Thyroid gland (tissue), 4 donors: ENCODE results near the gene NKAIN4. TPM values are rescaled to one million over a fixed set of nuclear protein-coding genes. Genes with fewer than 3 reads are reported as not detected.
A peak's percentile ranks its signal among the peaks of the same experiment; 100 is the strongest.

ENCODE experiments used
- DNase-seq, 2 donors: peaks; one replicate each; pipeline ENCODE4 v3.0.0-alpha.2; 2019
- H3K27ac ChIP-seq, 3 donors: fragments of 200-600 bp; sonication (generic); 1 replicate in 2 of 3; 2 replicates in 1 of 3; pipeline ENCODE4 v1.5.1; 2016 to 2019; ENCODE audit warnings: mild to moderate bottlenecking in 1 of 3, moderate library complexity in 1 of 3
- H3K27me3 ChIP-seq: fragments of 200-600 bp; sonication (generic); one replicate; pipeline ENCODE4 v1.5.1; 2019
- H3K36me3 ChIP-seq, 2 donors: fragments of 200-600 bp; sonication (generic); one replicate each; pipeline ENCODE4 v1.5.1; 2016 to 2019
- H3K4me1 ChIP-seq, 2 donors: fragments of 200-600 bp; sonication (generic); one replicate each; pipeline ENCODE4 v1.5.1; 2017 to 2019
- H3K4me3 ChIP-seq, 3 donors: fragments of 200-600 bp; sonication (generic); replicated peaks in 1 of 3; 1 replicate in 2 of 3; 2 replicates in 1 of 3; pipeline ENCODE4 v1.5.1; 2016; ENCODE audit warnings: mild to moderate bottlenecking in 1 of 3
- H3K9me3 ChIP-seq: fragments of 200-600 bp; sonication (generic); one replicate; pipeline ENCODE4 v1.5.1; 2017
- CTCF ChIP-seq, 6 experiments: fragments of 200-600 bp in 3 of 6; fragments of 450-650 bp in 3 of 6; sonication (generic) in 3 of 6; IDR thresholded peaks; one replicate each; pipeline ENCODE4 v1.5.1; 2016 to 2019; ENCODE audit warnings: antibody characterized with exemption in 6 of 6, mild to moderate bottlenecking in 2 of 6, inconsistent platforms in 1 of 6, moderate library complexity in 1 of 6
- POLR2A ChIP-seq, 2 donors: fragments of 450-650 bp; IDR thresholded peaks; one replicate each; pipeline ENCODE4 v1.6.1; 2017; ENCODE audit warnings: antibody characterized with exemption in 2 of 2, mild to moderate bottlenecking in 2 of 2, moderate library complexity in 1 of 2
- whole genome bisulfite sequencing, 2 donors: methylation state at CpG; one replicate each; pipeline ENCODE4 v1.1.5; 2017; 5-methylcytosine and 5-hydroxymethylcytosine counted together
- intact Hi-C: fragments of 100-400 bp; cut with DNase I; formaldehyde crosslinking; loops from one replicate; pipeline ENCODE4 v1.15.1; 2023
- total RNA-seq, 4 donors: library from RNA; depleted of rRNA; stranded (reverse); fragments of >200 nt; gene quantifications; one replicate each; pipeline ENCODE4 v1.2.3, GENCODE V29; 2016

NKAIN4 gene
- total RNA-seq, 4 donors from 2014 or later = 0.45 to 5.5 (median 0.67) TPM; not detected in 1

- H3K4me3 ChIP-seq = no peak overlapping the region
- intact Hi-C loops = no loop called here
- no peaks in the 10 kb centered on the region for H3K27me3 ChIP-seq
- H3K36me3 ChIP-seq = no peaks in the 10 kb centered on the region
- no peak for DNase-seq
- 60 to 85% methylated on average over 2 to 8 of the region's 8 CpGs for WGBS, 2 donors
- H3K27ac ChIP-seq = no peak overlapping the region
- TF ChIP-seq CTCF (IDR thresholded peaks at IDR 0.05) = no peak
- TF ChIP-seq POLR2A (IDR thresholded peaks at IDR 0.05) = no peak
- no peaks in the 10 kb centered on the region for H3K9me3 ChIP-seq
- peaks cover 17 to 41% of the 10 kb centered on the region in 2 donors for H3K4me1 ChIP-seq
These were observed 34.8 kb downstream of the NKAIN4 start for GRCh38 chr20:63219447-63219821.

- Histone ChIP-seq H3K27me3 (no peaks in the 10 kb centered on the region), H3K4me1 (peaks cover 17 to 41% of the 10 kb centered on the region in 2 donors), H3K4me3 (no peak overlapping the region), H3K27ac (no peak overlapping the region), H3K9me3 (no peaks in the 10 kb centered on the region), H3K36me3 (peaks cover 0 to 2% of the 10 kb centered on the region in 2 donors)
- TF ChIP-seq POLR2A (IDR thresholded peaks at IDR 0.05) (no peak), CTCF (IDR thresholded peaks at IDR 0.05) (no peak)
- WGBS, 2 donors = 68 to 92% methylated on average over 3 to 10 of the region's 13 CpGs
- intact Hi-C loops = no loop called here
- DNase-seq = no peak
These were observed 35.4 kb downstream of the NKAIN4 start for GRCh38 chr20:63218701-63219446.

GRCh38 chr20:63217706-63218105 lies 36.6 kb downstream of the NKAIN4 start:
- no peak for TF ChIP-seq POLR2A (IDR thresholded peaks at IDR 0.05)
- Histone ChIP-seq H3K27me3 (no peaks in the 10 kb centered on the region), H3K27ac (no peak overlapping the region), H3K4me1 (peaks cover 13 to 36% of the 10 kb centered on the region in 2 donors), H3K9me3 (no peaks in the 10 kb centered on the region), H3K4me3 (no peak overlapping the region), H3K36me3 (peaks cover 2 to 14% of the 10 kb centered on the region in 2 donors)
- intact Hi-C loops = no loop called here
- peak in 1 of 2 donors; percentile 46 for DNase-seq
- WGBS, 2 donors = 63 to 94% methylated on average over 2 to 6 of the region's 7 CpGs

GRCh38 chr20:63216849-63217471 lies 37.3 kb downstream of the NKAIN4 start:
- Histone ChIP-seq H3K4me1 (peaks cover 18 to 42% of the 10 kb centered on the region in 2 donors), H3K4me3 (peak overlapping the region in 1 of 3 donors; percentile 67), H3K36me3 (peaks cover 2 to 21% of the 10 kb centered on the region in 2 donors), H3K27me3 (no peaks in the 10 kb centered on the region), H3K27ac (peak overlapping the region in 2 of 3 donors; percentile 46 to 65), H3K9me3 (no peaks in the 10 kb centered on the region)
- no peak for DNase-seq
- TF ChIP-seq CTCF (IDR thresholded peaks at IDR 0.05) (no peak), POLR2A (IDR thresholded peaks at IDR 0.05) (no peak)
- intact Hi-C loops = no loop called here
- WGBS, 2 donors = 85% methylated on average over 11 to 13 of the region's 13 CpGs

- intact Hi-C loops = no loop called here
- no peaks in the 10 kb centered on the region for H3K27me3 ChIP-seq
These were observed 38.0 kb downstream of the NKAIN4 start, which contains the start of gene YTHDF1 for GRCh38 chr20:63216041-63216848. YTHDF1 (minus strand) TSS chr20:63216131; CDS start chr20:63215892, 239 bp downstream.

More at GRCh38 chr20:63216041-63216848, 38.0 kb downstream of the NKAIN4 start, which contains the start of gene YTHDF1:
- Histone ChIP-seq H3K27ac (peak within 1 kb of the TSS; percentile 76 to 89 (median 83)), H3K4me1 (peaks cover 18 to 38% of the 10 kb centered on the region in 2 donors), H3K9me3 (no peaks in the 10 kb centered on the region), H3K36me3 (peaks cover 6 to 21% of the 10 kb centered on the region in 2 donors), H3K4me3 (peak within 1 kb of the TSS; percentile 37 to 71 (median 67))
- peak in 1 of 6 experiments; percentile 18 for TF ChIP-seq CTCF (IDR thresholded peaks at IDR 0.05)
- TF ChIP-seq POLR2A (IDR thresholded peaks at IDR 0.05) = peak; percentile 35 to 84
- peak; percentile 99 for DNase-seq
- WGBS, 2 donors = 7 to 24% methylated on average over 6 to 21 of the region's 96 CpGs
